Stimulated activated CD4-positive, alpha-beta T cell treated with anti-CD3 and anti-CD28 coated beads, Interleukin-4, amount 100 ng/mL, for 24 hours (primary cell): ENCODE results near the gene ADCY9.
"Not testable (repeated sequence)": the region's sequence is repeated elsewhere in the genome, so short reads cannot be mapped to it uniquely, and the experiment has no call there.

Source experiments
- DNase-seq: peaks from one replicate; pipeline ENCODE4 v3.0.0-alpha.2; 2020

The ADCY9 gene

DNA sequence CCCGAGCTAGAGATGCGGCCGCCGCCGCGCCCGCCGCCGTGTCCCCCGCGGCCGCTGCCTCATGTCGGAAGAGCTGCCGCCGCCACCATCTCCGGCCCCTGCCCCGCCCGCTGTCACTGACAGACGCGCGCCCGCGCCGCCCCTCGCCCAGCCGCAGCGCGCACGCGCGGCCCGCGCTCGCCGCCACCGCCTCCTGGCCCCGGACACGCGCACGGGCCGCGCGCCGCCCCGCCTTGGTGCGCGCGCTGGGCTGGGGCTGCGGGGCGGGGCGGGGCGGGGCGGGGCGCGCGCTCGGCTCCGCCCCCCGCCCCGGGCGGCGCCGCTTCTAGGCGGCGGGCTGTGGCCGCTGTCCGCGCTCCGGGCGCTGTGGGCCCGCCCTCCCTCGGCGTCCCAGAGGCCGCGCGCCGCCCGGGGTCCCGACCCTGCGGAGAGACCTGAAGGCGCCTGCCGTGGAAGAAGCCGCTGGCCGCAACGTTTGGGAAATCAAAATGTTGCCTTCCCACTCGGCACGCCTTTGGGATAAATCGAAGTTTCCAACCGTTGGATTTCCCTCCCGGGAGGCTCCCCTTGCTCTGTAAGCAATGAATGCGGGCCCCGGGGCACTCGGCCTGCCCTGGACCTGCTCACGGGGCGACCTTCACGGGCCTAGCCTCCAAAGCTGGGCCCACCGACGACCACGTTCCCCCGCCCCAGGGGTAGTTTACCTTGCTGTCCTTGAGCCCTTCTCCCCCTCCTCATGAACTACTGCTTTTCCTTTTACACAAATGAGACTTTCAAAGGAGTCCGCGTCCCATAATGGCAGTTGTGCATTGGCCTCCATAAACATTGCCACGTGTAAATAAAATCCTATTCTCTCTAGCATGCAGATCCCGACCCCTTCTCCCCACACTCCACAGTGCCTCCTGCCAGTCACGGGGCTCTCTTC, at the start of gene ADCY9:
TSS of gene ADCY9 (minus strand) at position 118 of the 925 bp plus-strand sequence. CDS start 1,000 bp downstream, outside the sequence.
- peak; percentile 72 for DNase-seq

DNA sequence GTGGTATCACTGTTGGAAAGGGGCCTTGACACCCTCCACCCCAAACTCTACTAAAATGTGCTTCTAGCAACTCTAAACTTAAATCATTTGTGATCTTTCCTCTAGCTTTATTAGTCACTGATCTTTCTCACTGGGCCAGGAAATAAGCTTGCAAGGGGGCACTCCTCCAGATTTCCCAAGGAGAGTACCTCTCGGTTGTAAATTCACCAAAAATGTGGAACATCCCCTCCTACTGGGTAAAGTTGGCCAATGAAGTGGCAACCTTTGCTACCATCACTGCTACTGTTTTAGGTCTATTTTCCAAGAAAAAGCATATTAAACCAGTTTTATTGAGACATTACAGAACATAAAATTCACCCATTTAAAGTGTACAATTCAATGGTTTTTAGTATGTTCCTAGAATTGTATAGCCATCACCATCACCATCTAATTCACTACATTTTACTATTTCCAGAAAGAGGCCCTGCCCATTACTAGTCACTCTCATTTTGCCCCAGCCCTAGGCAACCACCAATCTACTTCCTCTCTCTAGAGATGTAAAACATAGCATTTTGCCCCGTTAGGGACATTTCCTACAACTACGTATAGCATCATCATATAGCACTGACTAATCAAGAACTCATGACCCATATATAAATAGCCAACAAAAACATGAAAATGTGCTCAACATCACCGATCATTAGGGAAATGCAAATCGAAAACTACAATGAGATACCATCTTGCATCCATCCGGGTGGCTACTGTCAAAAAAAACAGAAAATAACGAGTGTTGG, 44.6 kb upstream of the ADCY9 start:
- DNase-seq, result no peak

DNA sequence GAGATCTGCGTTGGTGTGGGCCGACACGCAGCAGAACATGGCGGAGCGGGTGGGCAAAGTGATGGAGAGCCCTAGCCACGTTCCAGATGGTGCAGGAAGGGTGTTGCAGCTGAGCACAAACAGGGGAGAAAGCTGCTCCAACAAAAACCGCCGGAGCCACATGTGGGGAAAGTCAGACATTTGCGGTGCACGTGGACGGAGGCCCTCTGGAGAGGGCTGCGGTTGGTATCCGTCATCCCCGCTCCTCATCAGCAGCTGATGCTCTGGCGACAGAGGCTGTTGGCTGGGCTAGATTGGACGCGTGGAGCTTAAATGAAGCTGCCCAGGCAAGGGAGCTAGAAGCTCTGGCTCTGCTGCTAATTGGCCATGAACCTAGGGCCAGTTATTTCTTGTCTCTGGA, 43.5 kb upstream of the ADCY9 start:
- DNase-seq, result no peak

DNA sequence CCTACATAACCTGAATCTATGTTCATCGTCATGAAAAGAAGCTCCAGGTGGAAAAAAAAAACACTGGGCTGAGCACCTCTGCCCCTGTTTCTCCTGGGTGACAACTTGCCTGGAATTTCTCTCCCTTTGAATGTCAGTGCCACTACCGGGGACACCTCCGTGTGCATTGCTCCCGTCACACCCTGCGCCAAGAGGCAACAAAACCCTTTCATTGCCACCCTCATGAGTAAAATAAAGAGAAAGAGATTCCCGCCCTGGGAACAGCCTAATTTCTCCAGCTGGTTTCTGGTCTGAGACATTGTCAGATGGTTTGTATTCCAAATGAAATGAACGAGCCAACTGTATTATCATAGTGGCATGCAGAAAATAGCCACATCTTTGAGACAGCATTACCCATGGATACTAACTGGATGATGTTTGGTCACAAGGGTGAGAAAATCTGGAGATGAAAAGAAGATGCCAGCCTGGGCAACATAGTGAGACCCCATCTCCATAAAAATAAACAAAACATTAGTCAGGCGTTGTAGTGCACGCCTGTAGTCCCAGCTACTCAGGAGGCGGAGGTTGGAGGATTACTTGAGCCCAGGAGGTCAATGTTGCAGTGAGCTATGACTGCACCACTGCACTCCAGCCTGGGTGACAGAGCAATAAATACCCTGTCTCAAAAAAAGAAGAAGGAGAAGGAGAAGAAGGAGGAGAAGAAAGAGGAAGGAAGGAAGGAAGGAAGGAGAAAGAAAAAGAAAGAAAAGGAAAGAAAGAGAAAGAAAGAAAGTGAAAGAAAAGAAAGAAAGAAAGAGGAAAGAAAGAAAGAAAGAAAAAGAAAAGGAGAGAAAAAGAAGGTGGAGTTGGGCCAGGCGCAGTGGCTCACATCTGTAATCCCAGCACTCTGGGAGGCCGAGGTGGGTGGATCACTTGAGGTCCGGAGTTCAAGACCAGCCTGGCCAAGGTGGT, 42.2 kb upstream of the ADCY9 start:
- no peak for DNase-seq

DNA sequence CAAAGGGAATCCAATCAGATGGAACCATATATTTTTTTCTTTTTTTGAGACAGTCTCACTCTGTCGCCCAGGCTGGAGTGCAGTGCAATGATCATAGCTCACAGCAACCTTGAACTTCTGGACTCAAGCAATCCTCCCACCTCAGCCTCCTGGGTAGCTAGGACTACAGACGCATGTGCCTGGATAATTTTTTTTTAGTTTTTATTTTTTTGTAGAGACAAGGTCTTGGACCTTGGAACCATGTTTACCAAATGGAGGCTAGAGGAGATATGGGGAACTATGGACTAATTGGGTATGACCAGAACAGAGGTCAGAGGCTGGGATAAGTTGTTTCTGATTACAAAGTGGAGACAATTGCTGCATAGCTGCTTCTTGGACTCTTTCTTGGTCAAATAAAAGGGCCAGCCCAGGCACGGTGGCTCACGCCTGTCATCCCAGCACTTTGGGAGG, 41.2 kb upstream of the ADCY9 start:
- DNase-seq, result no peak

DNA sequence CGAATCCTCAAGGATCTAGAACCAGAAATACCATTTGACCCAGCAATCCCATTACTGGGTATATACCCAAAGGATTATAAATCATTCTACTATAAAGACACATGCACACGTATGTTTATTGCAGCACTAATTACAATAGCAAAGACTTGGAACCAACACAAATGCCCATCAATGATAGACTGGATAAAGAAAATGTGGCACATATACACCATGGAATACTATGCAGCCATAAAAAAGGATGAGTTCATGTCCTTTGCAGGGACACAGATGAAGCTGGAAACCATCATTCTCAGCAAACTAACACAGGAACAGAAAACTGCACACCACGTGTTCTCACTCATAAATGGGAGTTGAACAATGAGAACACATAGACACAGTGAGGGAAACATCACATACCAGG, 40.3 kb upstream of the ADCY9 start:
- not testable (repeated sequence) for DNase-seq

DNA sequence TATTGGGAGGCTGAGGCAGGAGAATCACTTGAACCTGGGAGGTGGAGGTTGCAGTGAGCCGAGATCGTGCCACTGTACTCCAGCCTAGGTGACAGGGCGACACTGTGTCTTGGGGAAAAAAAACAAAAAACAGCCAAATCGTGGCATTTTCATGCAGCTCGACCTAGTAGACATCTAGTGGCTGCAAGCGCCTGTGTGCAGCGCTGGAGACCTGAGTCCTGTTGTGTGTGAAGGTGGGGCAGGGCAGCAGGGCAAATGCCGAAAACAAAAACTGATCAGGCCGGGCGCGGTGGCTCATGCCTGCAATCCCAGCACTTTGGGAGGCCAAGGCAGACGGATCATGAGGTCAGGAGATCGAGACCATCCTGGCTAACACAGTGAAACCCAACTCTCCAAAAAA, 37.1 kb upstream of the ADCY9 start:
- DNase-seq, result not testable (repeated sequence)

DNA sequence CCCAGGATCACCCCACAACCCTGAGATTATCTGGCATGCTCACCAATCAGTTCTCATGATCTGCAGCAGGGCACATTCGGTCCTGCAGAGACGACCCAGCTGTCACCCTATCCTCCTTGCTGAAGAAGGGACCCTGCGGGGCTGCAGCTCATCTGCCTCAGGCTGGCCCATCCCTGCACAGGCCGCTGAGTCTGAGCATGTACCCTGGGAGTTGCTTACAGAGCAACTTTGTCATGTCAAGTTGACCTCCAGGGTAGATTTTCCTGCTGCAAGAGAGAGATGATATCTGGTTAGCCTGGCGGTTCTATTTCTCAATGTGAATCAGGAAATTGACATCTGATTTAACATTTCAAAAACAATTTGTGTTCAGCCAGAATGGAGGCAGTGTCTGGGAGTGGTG, 36.0 kb upstream of the ADCY9 start:
- no peak for DNase-seq

DNA sequence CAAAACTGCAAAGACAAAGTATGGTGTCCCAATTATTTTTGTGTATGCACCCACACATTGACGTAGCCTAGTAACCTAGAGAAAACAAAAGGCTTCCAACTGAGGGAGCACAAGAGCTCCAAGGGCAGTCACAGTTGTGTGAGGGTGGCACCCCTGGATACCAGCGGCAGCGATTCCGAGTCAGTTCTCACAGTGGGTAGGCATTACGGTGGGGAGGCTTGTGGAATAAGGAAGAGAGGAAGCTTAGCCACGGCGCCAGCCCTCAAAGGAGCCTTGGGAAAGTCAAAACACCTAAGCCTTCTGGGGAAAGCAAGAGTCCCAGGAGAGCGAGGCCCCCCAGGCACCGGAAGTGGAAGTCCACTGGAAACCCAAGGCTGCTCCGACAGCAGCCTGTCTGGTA, 31.0 kb upstream of the ADCY9 start:
- DNase-seq, result no peak

DNA sequence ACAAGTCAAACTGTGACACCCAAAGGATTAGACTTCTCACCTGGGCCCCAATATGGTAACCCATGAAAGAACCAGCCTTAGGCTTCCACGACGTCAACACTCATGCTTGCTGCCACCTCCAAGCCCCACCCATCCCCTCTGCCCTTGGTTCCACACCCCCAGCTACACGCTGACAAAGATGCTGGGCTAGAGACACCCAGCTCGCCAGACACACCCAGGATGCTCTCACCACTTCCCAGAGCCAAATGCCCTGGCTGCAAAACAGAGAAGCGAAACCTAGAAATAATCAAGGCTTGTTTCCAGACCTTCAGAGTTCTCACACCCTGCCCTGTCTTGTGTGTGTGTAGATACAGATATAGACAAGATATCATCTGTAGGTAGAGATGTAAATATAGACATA, 26.0 kb upstream of the ADCY9 start:
- peak; percentile 24 for DNase-seq

DNA sequence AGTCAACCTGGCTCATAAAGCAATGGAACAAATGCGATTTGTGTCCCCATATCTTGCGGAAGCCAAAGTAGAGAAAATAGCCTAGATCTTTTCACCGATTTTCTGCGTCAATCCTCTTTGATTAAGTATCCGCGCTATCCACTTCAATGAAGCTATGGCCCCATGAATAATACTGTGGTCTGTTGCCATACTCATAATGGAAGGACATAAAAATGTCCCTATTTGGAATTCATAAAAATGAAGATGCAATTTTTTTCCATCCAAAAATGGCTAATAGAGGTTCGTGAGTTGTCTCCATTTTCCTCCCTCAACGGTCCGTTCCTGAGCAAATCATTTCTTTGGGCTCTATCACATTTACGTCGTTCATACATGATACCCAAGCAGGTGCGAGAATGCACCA, 25.4 kb upstream of the ADCY9 start:
- no peak for DNase-seq

DNA sequence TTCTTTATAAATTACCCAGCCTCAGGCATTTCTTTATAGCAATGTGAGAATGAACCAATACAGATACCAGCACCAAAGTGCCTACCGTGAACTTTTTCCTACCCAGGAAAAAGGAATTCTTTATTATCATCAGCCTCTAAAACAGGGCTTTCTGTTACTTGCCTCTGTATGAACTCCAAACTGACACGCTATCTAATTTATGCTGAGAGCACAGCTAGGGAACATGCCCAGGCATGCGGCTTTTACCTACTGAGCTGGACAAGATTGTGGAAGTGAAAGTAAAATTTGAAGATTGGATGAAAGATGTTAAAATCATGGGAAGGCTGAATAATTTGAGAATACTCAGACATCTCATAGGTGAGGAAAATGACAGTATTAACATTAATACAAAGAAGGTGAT, 24.4 kb upstream of the ADCY9 start:
- no peak for DNase-seq

DNA sequence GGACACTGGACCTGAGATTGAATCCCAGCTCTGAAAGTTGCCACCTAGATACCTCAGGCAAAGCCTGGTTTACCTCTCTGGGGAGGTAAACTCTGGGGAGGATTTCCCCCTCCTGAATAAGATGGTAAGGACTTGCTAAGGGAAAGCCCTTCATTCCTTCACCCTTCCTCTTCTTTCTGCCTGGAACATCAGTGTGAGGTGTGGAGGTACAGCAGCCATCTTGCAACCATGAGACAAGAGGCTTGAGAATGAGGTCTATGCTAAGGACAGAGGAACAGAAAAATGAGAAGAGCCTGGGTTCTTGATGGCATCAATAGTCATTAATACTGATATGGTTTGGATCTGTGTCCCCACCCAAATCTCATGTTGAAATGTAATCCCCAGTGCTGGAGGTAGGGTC, 23.7 kb upstream of the ADCY9 start:
- DNase-seq, result no peak

DNA sequence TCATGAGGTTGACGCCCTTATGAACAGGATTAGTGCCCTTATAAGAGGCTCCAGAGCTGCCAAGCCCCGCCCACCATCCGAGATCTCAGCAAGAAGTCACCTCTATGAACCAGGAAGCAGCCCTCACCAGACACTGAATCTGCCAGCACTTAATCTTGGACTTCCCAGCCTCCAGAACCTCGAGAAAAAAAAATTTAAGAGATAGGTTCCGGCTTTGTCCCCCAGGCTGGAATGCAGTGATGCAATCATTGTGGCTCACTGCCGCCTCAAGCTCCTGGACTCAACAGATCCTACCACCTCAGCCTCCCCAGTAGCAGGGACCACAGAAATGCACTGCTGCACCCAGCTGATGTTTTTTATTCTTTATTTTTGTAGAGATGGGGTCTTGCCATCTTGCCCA, 22.5 kb upstream of the ADCY9 start:
- no peak for DNase-seq

DNA sequence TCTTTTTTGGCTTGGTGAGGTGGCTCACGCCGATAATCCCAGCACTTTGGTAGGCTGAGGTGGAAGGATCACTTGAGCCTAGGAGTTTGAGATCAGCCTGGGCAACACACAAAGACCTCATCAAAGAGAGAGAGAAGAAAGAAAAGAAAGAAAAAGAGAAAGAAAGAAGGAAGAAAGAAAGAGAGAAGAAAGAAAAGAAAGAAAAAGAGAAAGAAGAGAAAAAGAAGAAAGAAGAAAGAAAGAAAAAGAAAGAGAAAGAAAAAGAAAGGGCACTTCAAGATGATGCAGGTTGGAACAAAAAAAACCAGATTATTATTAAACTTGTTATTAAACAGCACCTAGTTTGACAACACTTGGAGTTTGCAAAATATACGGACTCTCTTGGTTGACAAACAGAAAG, 21.2 kb upstream of the ADCY9 start:
- DNase-seq, result no peak

DNA sequence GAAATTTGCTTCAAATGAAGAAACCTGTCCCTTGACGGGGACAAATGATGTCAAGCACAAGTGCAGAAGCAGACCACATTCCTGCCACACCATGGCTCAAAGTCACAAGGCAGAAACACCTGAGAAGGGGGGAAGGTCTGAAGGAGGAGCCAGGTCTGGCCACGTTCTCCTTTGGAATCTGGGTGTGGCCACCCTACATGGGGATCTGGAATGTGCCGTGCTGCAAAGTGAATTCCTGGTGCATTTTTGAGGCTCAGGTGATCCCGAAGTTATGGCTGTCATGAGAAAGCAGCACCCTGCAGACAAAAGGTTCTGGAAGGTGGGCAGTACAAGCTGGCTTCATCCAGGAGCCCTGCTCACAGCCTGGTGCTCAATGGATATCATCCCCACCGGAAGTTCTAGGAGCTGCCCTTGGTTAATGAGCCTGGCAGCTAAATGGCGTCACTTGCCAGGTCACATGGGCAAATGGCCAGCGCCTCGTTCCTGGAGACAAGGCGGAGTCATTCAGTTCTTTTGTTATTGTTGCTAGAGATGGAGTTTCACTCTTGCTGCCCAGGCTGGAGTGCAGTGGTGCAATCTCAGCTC, 20.1 kb upstream of the ADCY9 start:
- DNase-seq, result no peak

DNA sequence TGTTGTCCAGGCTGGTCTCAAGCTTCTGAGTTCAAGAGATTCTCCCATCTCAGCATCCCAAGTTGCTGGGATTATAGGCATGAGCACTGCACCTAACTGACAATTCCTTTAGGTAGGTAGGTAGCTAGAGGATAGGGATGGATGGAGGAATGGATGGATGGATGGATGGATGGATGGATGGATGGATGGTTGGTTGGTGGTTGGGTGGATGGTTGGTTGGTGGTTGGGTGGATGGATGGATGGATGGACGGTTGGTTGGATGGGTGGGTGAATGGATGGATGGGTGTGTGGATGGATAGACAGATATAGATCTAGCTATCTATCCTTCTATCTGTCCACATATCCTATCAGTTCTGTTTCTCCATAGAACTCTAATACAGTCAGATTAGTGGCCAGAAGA, 19.3 kb upstream of the ADCY9 start:
- no peak for DNase-seq

DNA sequence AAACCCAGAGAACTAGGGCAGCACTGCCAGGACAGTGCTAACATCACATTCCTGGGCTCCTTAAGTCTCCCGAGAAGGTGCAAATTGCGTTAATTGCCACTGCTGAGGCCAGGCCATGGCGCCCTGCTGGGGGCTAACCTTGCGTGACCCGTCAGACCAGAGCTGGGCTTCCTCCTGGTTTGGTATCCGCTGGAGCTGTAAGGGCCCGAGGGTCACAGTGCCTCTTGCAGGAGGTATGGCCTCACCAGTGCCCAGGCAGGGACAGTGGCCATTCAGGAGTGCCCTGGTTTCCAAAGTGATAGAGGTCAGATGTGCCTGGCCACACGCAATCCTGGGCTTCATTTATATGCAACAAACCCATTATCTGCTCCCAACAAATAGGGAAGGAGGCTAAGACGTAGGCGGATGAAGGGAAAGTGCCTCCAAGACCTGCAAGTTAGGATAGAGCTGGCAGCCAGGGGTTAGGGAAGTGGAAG, 17.7 kb upstream of the ADCY9 start:
- no peak for DNase-seq

DNA sequence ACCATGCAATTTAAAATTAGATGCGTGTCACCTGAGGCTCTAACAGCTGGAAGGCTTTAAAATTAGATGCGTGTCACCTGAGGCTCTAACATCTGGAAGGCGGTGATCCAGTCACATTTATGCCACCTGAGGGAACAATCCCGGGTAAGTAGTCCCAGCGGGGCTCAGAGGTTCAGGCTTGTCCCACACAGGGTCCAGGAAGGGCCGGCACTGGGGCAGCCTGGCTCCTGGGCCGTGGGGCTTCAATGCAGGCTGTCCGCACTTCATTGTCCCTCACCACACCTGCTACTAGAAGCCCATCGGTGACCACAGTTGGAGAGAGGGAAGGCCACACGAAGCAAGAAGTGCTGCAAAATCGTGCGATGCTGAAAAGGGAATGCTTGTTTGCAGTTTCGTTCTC, 15.4 kb upstream of the ADCY9 start:
- no peak for DNase-seq

DNA sequence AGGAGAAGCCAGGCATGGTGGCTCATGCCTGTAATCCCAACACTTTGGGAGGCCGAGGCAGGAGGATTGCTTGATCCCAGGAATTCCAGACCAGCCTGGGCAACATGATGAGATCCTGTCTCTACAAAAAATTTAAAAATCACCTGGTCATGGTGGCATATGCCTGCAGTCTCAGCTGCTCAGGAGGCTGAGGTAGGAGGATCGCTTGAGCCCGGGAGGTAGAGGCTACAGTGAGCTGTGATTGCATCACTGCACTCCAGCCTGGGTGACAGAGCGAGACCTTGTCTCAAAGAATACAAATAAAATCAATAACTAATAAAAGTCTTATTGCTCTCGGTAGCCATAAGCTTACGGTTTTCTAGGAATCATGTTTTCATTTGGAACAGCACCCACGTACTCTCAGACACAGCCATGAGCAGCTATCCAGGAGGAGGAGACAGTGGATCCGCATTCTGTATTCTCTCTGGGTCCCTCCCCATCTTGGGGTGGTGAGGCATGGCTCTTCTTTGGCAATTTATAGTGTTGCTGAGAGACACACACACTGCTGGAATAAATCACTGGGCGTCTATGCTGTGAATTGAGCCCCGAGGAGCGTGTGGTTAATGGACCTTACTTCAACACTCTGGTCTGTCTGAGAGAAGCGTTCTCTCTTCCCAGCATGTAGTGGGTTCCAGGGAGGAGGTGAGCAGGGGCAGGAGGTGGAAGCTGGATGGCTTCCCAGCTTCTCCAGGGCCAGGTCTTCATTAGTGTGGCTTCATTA, 8.5 kb upstream of the ADCY9 start:
- DNase-seq, result no peak

DNA sequence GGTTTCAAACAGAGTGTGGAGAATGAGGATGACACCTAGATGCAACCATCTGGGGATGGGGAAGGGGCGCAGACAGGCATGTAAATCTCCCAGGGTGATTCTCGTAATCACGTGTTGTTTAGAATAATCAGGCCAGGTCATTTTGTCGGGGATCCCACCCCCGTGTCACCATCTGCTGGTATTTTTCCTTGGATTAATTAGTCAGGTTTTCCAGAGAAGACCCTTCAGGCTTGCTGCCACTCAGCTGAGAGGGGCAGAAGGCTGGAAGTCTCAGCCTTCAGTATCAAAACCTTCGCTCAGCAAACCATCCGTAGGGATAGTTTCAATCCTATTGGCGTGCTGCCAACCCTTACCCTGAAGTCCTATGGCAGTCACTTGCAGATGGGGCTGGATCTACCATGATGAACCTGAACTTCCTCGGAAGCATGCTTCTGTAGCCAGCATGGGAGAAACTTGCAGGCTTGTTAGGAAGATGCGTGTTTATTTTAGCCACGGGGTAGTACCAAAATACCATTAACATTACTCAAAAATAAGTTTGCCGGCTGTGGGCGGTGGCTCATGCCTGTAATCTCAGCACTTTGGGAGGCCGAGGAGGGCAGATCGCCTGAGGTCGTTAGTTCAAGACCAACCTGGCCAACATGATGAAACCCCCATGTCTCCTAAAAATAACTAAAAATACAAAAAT, 7.5 kb upstream of the ADCY9 start:
- DNase-seq, result no peak
